HEK293 (cell line): Measurements from ENCODE around the gene C11orf86.
A peak's percentile ranks its signal among the peaks of the same experiment; 100 is the strongest.
"Not testable (repeated sequence)": the region's sequence is repeated elsewhere in the genome, so short reads cannot be mapped to it uniquely, and the experiment has no call there.

ENCODE experiments used
- CTCF ChIA-PET: fragments of 350-600 bp; formaldehyde crosslinking; extraction: SDS; loops from one replicate; lab custom pipeline; 2021; ENCODE audit warnings: antibody characterized with exemption; lab: Yijun Ruan, JAX
- POLR2A ChIA-PET: fragments of 300-600 bp; formaldehyde crosslinking; extraction: SDS; loops from one replicate; lab custom pipeline; 2020; ENCODE audit warnings: antibody characterized with exemption, inconsistent platforms; lab: Yijun Ruan, JAX
- H3K27ac ChIP-seq: fragments of 200-500 bp; sonication (Bioruptor generic); 2 replicates; pipeline ENCODE4 v1.5.1; 2014; ENCODE audit warnings: low read depth, low read length, control low read depth, inconsistent platforms; ENCODE audit errors: extremely low read depth
- H3K36me3 ChIP-seq, 2 experiments: fragments of 200-500 bp in 1 of 2; sonication (Bioruptor generic) in 1 of 2; 1 replicate in 1 of 2; 2 replicates in 1 of 2; pipeline ENCODE4 v1.5.1; 2014 to 2017; ENCODE audit warnings: inconsistent platforms in 2 of 2, low read length in 2 of 2; ENCODE audit not compliant: control insufficient read depth in 2 of 2, insufficient read depth in 1 of 2
- H3K4me1 ChIP-seq: fragments of 200-500 bp; sonication (Bioruptor generic); 2 replicates; pipeline ENCODE4 v1.5.1; 2014; ENCODE audit warnings: mild to moderate bottlenecking, low read length, inconsistent platforms; ENCODE audit not compliant: control insufficient read depth, insufficient read depth
- H3K4me3 ChIP-seq: 2 replicates; pipeline ENCODE4 v1.5.1; 2011; ENCODE audit warnings: low read depth, mild to moderate bottlenecking, control low read depth, low read length, moderate library complexity
- H3K9me3 ChIP-seq: fragments of 200-500 bp; sonication (Bioruptor generic); 2 replicates; pipeline ENCODE4 v1.5.1; 2014; ENCODE audit warnings: low read depth, low read length, inconsistent platforms; ENCODE audit not compliant: control insufficient read depth, insufficient read depth
- GLIS1 ChIP-seq: fragments of 450-650 bp; formaldehyde crosslinking; IDR thresholded peaks from 2 replicates; pipeline ENCODE4 v1.5.1; 2016; ENCODE audit warnings: missing biosample characterization, missing genetic modification characterization
- SETDB1 ChIP-seq: IDR thresholded peaks from one replicate; pipeline ENCODE4 v1.6.1; 2017; ENCODE audit warnings: mild to moderate bottlenecking, low read length, moderate library complexity, mixed read lengths; ENCODE audit not compliant: insufficient read length
- ZBTB11 ChIP-seq: fragments of 450-650 bp; formaldehyde crosslinking; conservative IDR thresholded peaks from 2 replicates; pipeline ENCODE4 v1.5.1; 2016; ENCODE audit warnings: low read depth, missing biosample characterization, missing genetic modification characterization
- ZFP37 ChIP-seq: fragments of 450-650 bp; formaldehyde crosslinking; IDR thresholded peaks from 2 replicates; pipeline ENCODE4 v1.5.1; 2016; ENCODE audit warnings: missing biosample characterization, missing genetic modification characterization
- ZIC2 ChIP-seq: fragments of 450-650 bp; formaldehyde crosslinking; IDR thresholded peaks from 2 replicates; pipeline ENCODE4 v1.5.1; 2016; ENCODE audit warnings: missing biosample characterization, missing genetic modification characterization
- ZNF121 ChIP-seq: fragments of 450-650 bp; formaldehyde crosslinking; IDR thresholded peaks from 2 replicates; pipeline ENCODE4 v1.5.1; 2016; ENCODE audit warnings: missing biosample characterization, missing genetic modification characterization
- ZNF202 ChIP-seq: fragments of 450-650 bp; formaldehyde crosslinking; IDR thresholded peaks from 2 replicates; pipeline ENCODE4 v1.5.1; 2016; ENCODE audit warnings: missing biosample characterization, missing genetic modification characterization, borderline replicate concordance
- ZNF335 ChIP-seq: fragments of 450-650 bp; formaldehyde crosslinking; conservative IDR thresholded peaks from 2 replicates; pipeline ENCODE4 v1.5.1; 2016; ENCODE audit warnings: missing biosample characterization, missing genetic modification characterization
- ZNF48 ChIP-seq: fragments of 450-650 bp; formaldehyde crosslinking; IDR thresholded peaks from 2 replicates; pipeline ENCODE4 v1.5.1; 2016; ENCODE audit warnings: missing biosample characterization, missing genetic modification characterization
- ZNF488 ChIP-seq: fragments of 450-650 bp; formaldehyde crosslinking; IDR thresholded peaks from 2 replicates; pipeline ENCODE4 v1.5.1; 2016; ENCODE audit warnings: missing biosample characterization, missing genetic modification characterization
- ZNF791 ChIP-seq: fragments of 450-650 bp; formaldehyde crosslinking; IDR thresholded peaks from 2 replicates; pipeline ENCODE4 v1.5.1; 2016; ENCODE audit warnings: missing biosample characterization, missing genetic modification characterization
- TF ChIP-seq, protein P1 (sequence below): fragments of 450-650 bp; formaldehyde crosslinking; IDR thresholded peaks from 2 replicates; pipeline ENCODE4 v1.5.1; 2016; ENCODE audit warnings: missing biosample characterization, missing genetic modification characterization
- TF ChIP-seq, protein P2 (sequence below): fragments of 450-650 bp; formaldehyde crosslinking; IDR thresholded peaks from 2 replicates; pipeline ENCODE4 v1.5.1; 2016; ENCODE audit warnings: missing biosample characterization, missing genetic modification characterization

C11orf86 gene

DNA sequence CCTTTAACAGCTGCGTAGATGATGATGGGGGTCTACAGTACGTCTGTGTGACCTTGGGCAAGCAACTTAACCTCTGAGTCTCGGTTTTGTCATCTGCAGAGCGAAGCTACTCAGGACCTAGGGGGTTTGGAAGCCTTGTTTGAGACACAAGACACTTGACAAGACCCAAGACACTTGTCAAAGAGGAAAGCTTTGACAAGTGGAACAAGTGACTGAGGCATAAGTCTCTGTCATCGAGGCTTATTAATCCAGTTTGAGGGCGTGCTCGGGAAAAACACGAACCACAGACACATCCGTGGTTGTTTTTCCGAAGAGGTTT is 16.2 kb upstream of the C11orf86 start:
- no peak for TF ChIP-seq ZNF791 (tag by site-specific recombination)
- no peak for TF ChIP-seq ZNF488 (tag by site-specific recombination)
- TF ChIP-seq SETDB1: no peak
- TF ChIP-seq ZBTB11 (tag by site-specific recombination): 0 out of 2 replicates have a peak, but pooled peaks have one; percentile 3
- no peak for TF ChIP-seq ZNF202 (tag by site-specific recombination)
- TF ChIP-seq ZNF335 (tag by site-specific recombination): peak; percentile 18
- TF ChIP-seq, protein P1, sequence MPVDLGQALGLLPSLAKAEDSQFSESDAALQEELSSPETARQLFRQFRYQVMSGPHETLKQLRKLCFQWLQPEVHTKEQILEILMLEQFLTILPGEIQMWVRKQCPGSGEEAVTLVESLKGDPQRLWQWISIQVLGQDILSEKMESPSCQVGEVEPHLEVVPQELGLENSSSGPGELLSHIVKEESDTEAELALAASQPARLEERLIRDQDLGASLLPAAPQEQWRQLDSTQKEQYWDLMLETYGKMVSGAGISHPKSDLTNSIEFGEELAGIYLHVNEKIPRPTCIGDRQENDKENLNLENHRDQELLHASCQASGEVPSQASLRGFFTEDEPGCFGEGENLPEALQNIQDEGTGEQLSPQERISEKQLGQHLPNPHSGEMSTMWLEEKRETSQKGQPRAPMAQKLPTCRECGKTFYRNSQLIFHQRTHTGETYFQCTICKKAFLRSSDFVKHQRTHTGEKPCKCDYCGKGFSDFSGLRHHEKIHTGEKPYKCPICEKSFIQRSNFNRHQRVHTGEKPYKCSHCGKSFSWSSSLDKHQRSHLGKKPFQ (tag by site-specific recombination): no peak
- TF ChIP-seq ZFP37 (tag by site-specific recombination): no peak
- ChIA-PET POLR2A (interaction anchor here (0.5 to 1.6 kb wide), 5 partner anchors 9 to 116 kb away, joined by 3 to 8 read pairs (median 6); partner anchors contain the start of gene RCE1), CTCF (interaction anchor here (0.9 to 1.0 kb wide), 2 partner anchors 9 to 12 kb away, joined by 3 read pairs; no protein-coding TSS in a partner anchor)
- H3K4me1 ChIP-seq: no peaks in the 10 kb centered on the region
- H3K36me3 ChIP-seq: no peaks in the 10 kb centered on the region
- H3K9me3 ChIP-seq: no peaks in the 10 kb centered on the region
- H3K27ac ChIP-seq: no peak overlapping the region
- peak overlapping the region; percentile 24; the same call in 1 of the 2 replicates for H3K4me3 ChIP-seq

GRCh38 chr11:66961691-66962213 is 13.4 kb upstream of the C11orf86 start:
- not testable (repeated sequence) for H3K4me3 ChIP-seq
- 0 out of 2 replicates have a peak, but pooled peaks have one; percentile 20 for TF ChIP-seq ZNF121 (tag by site-specific recombination)
- TF ChIP-seq, all 188 proteins: peak for 1; not testable (repeated sequence) for 187
- POLR2A ChIA-PET, H3K36me3 ChIP-seq, H3K27ac ChIP-seq, H3K4me1 ChIP-seq, CTCF ChIA-PET, H3K9me3 ChIP-seq: not testable (repeated sequence)

DNA sequence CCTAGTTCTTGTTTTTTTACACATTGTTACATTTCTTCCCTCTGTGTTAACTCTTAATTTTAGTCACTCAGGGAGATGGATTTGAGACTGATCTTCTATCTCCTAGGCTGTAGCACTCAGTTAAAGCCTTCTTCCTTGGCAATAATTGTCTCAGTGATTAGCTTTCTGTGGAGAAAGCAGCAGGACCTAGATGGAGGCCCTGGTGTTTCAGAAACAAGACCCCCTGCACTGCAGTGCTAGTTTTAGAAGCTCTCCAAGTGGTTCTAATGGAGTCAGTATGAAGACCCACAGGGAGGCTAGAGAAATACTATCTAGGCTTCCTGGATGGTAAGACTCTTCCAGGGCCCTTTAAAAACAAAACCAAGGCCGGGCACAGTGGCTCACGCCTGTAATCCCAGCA is 12.9 kb upstream of the C11orf86 start:
- POLR2A ChIA-PET: no interaction called here
- no peaks in the 10 kb centered on the region for H3K36me3 ChIP-seq
- H3K4me3 ChIP-seq: no peak overlapping the region
- H3K4me1 ChIP-seq: no peaks in the 10 kb centered on the region
- no peak overlapping the region for H3K27ac ChIP-seq
- peak; percentile 88 for TF ChIP-seq ZIC2 (tag by site-specific recombination)
- TF ChIP-seq ZNF48: no peak
- TF ChIP-seq, protein P2, sequence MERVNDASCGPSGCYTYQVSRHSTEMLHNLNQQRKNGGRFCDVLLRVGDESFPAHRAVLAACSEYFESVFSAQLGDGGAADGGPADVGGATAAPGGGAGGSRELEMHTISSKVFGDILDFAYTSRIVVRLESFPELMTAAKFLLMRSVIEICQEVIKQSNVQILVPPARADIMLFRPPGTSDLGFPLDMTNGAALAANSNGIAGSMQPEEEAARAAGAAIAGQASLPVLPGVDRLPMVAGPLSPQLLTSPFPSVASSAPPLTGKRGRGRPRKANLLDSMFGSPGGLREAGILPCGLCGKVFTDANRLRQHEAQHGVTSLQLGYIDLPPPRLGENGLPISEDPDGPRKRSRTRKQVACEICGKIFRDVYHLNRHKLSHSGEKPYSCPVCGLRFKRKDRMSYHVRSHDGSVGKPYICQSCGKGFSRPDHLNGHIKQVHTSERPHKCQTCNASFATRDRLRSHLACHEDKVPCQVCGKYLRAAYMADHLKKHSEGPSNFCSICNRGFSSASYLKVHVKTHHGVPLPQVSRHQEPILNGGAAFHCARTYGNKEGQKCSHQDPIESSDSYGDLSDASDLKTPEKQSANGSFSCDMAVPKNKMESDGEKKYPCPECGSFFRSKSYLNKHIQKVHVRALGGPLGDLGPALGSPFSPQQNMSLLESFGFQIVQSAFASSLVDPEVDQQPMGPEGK (tag by site-specific recombination): no peak
- peak; percentile 74 for TF ChIP-seq GLIS1 (tag by site-specific recombination)
- TF ChIP-seq, all 188 proteins: peak for 2
- H3K9me3 ChIP-seq: no peaks in the 10 kb centered on the region
- CTCF ChIA-PET: interaction anchor here (0.6 kb wide), 2 partner anchors 10 to 66 kb away, joined by 3 read pairs; no protein-coding TSS in a partner anchor
